ENCODE measurements around the gene NEBL.

Gene NEBL

GRCh38 chr10:20806487-20806886, 90.6 kb downstream of the NEBL start:
- peaks cover 3% of the 10 kb centered on the region for H3K27me3 Mint-ChIP-seq (ENCODE audit: low read depth, poor library complexity)
- no peak for DNase-seq
- H3K9me3 Mint-ChIP-seq, result no peaks in the 10 kb centered on the region
- H3K4me3 Mint-ChIP-seq, result no peak overlapping the region
- peak overlapping the region; percentile 57 for H3K27ac Mint-ChIP-seq
- H3K4me1 Mint-ChIP-seq, result peaks cover 4% of the 10 kb centered on the region
- no peak for TF ChIP-seq CTCF (IDR thresholded peaks at IDR 0.05)
- H3K36me3 Mint-ChIP-seq (ENCODE audit: low read depth), result no peaks in the 10 kb centered on the region

GRCh38 chr10:20797290-20797689, 99.8 kb downstream of the NEBL start:
- Mint-ChIP-seq H3K4me1 (no peaks in the 10 kb centered on the region), H3K36me3 (ENCODE audit: low read depth) (no peaks in the 10 kb centered on the region), H3K4me3 (no peak overlapping the region), H3K27me3 (ENCODE audit: low read depth, poor library complexity) (peaks cover 3% of the 10 kb centered on the region), H3K27ac (no peak overlapping the region), H3K9me3 (no peaks in the 10 kb centered on the region)
- no peak for TF ChIP-seq CTCF (IDR thresholded peaks at IDR 0.05)
- no peak for DNase-seq

GRCh38 chr10:20795391-20795790, 101.7 kb downstream of the NEBL start:
- no peak overlapping the region for H3K27ac Mint-ChIP-seq
- H3K36me3 Mint-ChIP-seq (ENCODE audit: low read depth), result no peaks in the 10 kb centered on the region
- H3K27me3 Mint-ChIP-seq (ENCODE audit: low read depth, poor library complexity), result peaks cover 3% of the 10 kb centered on the region
- H3K9me3 Mint-ChIP-seq, result no peaks in the 10 kb centered on the region
- H3K4me1 Mint-ChIP-seq, result no peaks in the 10 kb centered on the region
- no peak for DNase-seq
- no peak overlapping the region for H3K4me3 Mint-ChIP-seq
- no peak for TF ChIP-seq CTCF (IDR thresholded peaks at IDR 0.05)

GRCh38 chr10:20785174-20785573, 111.9 kb downstream of the NEBL start:
- Mint-ChIP-seq H3K27ac (no peak overlapping the region), H3K4me3 (no peak overlapping the region), H3K4me1 (no peaks in the 10 kb centered on the region), H3K27me3 (ENCODE audit: low read depth, poor library complexity) (no peaks in the 10 kb centered on the region), H3K36me3 (ENCODE audit: low read depth) (no peaks in the 10 kb centered on the region), H3K9me3 (no peaks in the 10 kb centered on the region)
- no peak for TF ChIP-seq CTCF (IDR thresholded peaks at IDR 0.05)
- DNase-seq, result no peak

- no peak for TF ChIP-seq CTCF (IDR thresholded peaks at IDR 0.05)
- Mint-ChIP-seq H3K4me1 (no peaks in the 10 kb centered on the region), H3K36me3 (ENCODE audit: low read depth) (no peaks in the 10 kb centered on the region), H3K9me3 (no peaks in the 10 kb centered on the region), H3K27me3 (ENCODE audit: low read depth, poor library complexity) (peaks cover 4% of the 10 kb centered on the region), H3K4me3 (no peak overlapping the region), H3K27ac (no peak overlapping the region)
- DNase-seq, result no peak
These were observed 118.9 kb downstream of the NEBL start for GRCh38 chr10:20778008-20778757.

Measured in nephron progenitor cell (in vitro differentiated cells).